H1 (cell line): ENCODE results near the gene PLPPR1. TPM values are rescaled to one million over a fixed set of nuclear protein-coding genes. Genes with fewer than 3 reads are reported as not detected.

ENCODE experiments used
- CHD7 ChIP-seq: fragments of 300-600 bp; sonication (generic); IDR thresholded peaks from 2 replicates; pipeline ENCODE4 v1.7.1; 2012; ENCODE audit warnings: low read length, moderate library complexity, mild to moderate bottlenecking, inconsistent platforms; ENCODE audit not compliant: insufficient replicate concordance
- KDM5A ChIP-seq: fragments of 200-600 bp; IDR thresholded peaks from 2 replicates; pipeline ENCODE4 v1.7.1; 2012; ENCODE audit warnings: mild to moderate bottlenecking, low read length, inconsistent platforms, mixed read lengths
- POLR2A ChIP-seq, 2 experiments: IDR thresholded peaks; 1 replicate in 1 of 2; 2 replicates in 1 of 2; pipeline ENCODE4 v1.6.1; 2011; ENCODE audit warnings: low read depth in 2 of 2, low read length in 2 of 2, mild to moderate bottlenecking in 2 of 2; ENCODE audit errors: control extremely low read depth in 1 of 2
- POU5F1 ChIP-seq: IDR thresholded peaks from 2 replicates; pipeline ENCODE4 v1.6.1; 2011; ENCODE audit warnings: low read depth, mild to moderate bottlenecking, low read length, moderate library complexity
- polyA plus RNA-seq, 7 experiments: library from polyadenylated mRNA; depleted of rRNA in 3 of 7; stranded (reverse) in 5 of 7; unstranded in 2 of 7; fragments of >200 nt in 5 of 7; fragments of 200-250 nt in 2 of 7; gene quantifications; 1 replicate in 5 of 7; 2 replicates in 1 of 7; 4 replicates in 1 of 7; pipeline versions ENCODE4 v1.2.1 to v1.2.3, GENCODE V29; 2011 to 2013; ENCODE audit warnings: missing spikeins in 2 of 7, mixed read lengths in 2 of 7
- total RNA-seq: library from RNA; stranded (reverse); fragmentation: NEBNext Ultra II Directional; extraction: Animal tissue kit (Norgen Biotek cat#: 25700); gene quantifications from 2 replicates; pipeline ENCODE4 v1.2.1, GENCODE V29; 2021
- TF ChIP-seq, protein P1 (sequence below): IDR thresholded peaks from 2 replicates; pipeline ENCODE4 v1.6.1; 2012; ENCODE audit warnings: inconsistent platforms

PLPPR1 gene
- total and polyA plus RNA-seq, 2 of the 8 experiments (the other 6 are each of a cell fraction or from before 2014, with no cell fraction given), result 1.4 to 1.8 TPM

DNA sequence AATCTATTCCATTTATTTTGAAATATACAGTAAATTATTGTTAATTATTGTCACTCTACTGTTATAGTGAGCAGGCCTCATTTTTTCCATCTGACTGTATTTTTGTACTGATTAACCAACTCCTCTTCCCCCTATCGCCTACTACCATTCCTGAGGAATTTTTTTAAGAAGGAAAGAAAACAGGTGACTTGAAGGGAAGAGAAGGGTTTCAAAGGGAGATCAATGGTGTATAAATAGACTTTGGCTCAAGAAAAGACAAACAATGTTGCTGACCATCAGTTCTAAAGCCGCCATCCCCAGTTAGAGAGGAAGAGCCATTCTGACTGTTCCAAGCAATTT, 286.6 kb downstream of the PLPPR1 start (continued):
- TF ChIP-seq CHD7, result no peak
- no peak for TF ChIP-seq POU5F1
- TF ChIP-seq KDM5A, result no peak
- TF ChIP-seq, protein P1, sequence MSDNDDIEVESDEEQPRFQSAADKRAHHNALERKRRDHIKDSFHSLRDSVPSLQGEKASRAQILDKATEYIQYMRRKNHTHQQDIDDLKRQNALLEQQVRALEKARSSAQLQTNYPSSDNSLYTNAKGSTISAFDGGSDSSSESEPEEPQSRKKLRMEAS, result no peak
- no peak for TF ChIP-seq POLR2A (IDR thresholded peaks at IDR 0.05; ENCODE audit: control extremely low read depth in 1 of 2, low read depth in 2 of 2, low read length in 2 of 2)
- TF ChIP-seq, all 59 proteins: peak for 0
